H1 (cell line): ENCODE data around the gene CADM1. TPM values are rescaled to one million over a fixed set of nuclear protein-coding genes. Genes with fewer than 3 reads are reported as not detected.

Source experiments
- CTCF ChIA-PET: fragments of 300-600 bp; sonication (Branson Sonifier 250); formaldehyde crosslinking; loops from one replicate; lab custom pipeline; 2021; ENCODE audit not compliant: partially characterized antibody; lab: Charles Lee
- POLR2A ChIA-PET: fragments of 300-600 bp; sonication (Branson Sonifier 250); formaldehyde crosslinking; loops from one replicate; lab custom pipeline; 2021; ENCODE audit warnings: inconsistent platforms; ENCODE audit not compliant: partially characterized antibody; lab: Charles Lee
- DNase-seq, 2 experiments: peaks; one replicate each; pipeline versions ENCODE4 v3.0.0 to v3.0.0-alpha.2; 2010 to 2022; ENCODE audit warnings: low spot score in 2 of 2, low read depth in 1 of 2, mixed read lengths in 1 of 2
- FAIRE-seq: peaks from 2 replicates; lab custom pipeline; 2011; peaks lifted over from hg19 to GRCh38; lab: Jason Lieb, UNC
- H2AFZ ChIP-seq: 2 replicates; pipeline ENCODE4 v1.8.1; 2012; ENCODE audit warnings: low read length, inconsistent platforms
- H2AK5ac ChIP-seq: 2 replicates; pipeline ENCODE4 v1.6.1; 2013; ENCODE audit warnings: low read depth, low read length
- H2BK120ac ChIP-seq: replicated peaks from 2 replicates; pipeline ENCODE3; 2013; ENCODE audit warnings: low read depth, low read length, inconsistent platforms
- H2BK12ac ChIP-seq: 2 replicates; pipeline ENCODE4 v1.6.1; 2013; ENCODE audit warnings: low read depth, low read length
- H2BK15ac ChIP-seq: 2 replicates; pipeline ENCODE4 v1.6.1; 2013; ENCODE audit warnings: low read length
- H2BK20ac ChIP-seq: 2 replicates; pipeline ENCODE4 v1.6.1; 2013; ENCODE audit warnings: low read length
- H2BK5ac ChIP-seq: 2 replicates; pipeline ENCODE4 v1.6.1; 2013; ENCODE audit warnings: low read depth, low read length
- H3K14ac ChIP-seq: 2 replicates; pipeline ENCODE4 v1.6.1; 2013; ENCODE audit warnings: inconsistent platforms; ENCODE audit not compliant: insufficient read length
- H3K18ac ChIP-seq: 2 replicates; pipeline ENCODE4 v1.6.1; 2013; ENCODE audit warnings: low read length; ENCODE audit errors: extremely low read depth
- H3K23ac ChIP-seq: 2 replicates; pipeline ENCODE4 v1.6.1; 2013; ENCODE audit warnings: inconsistent platforms; ENCODE audit not compliant: insufficient read length
- H3K23me2 ChIP-seq: 2 replicates; pipeline ENCODE4 v1.6.1; 2013; ENCODE audit warnings: low read depth, low read length
- H3K27ac ChIP-seq: 2 replicates; pipeline ENCODE4 v1.6.1; 2011; ENCODE audit warnings: low read depth, low read length, inconsistent platforms
- H3K27me3 ChIP-seq, 4 experiments: replicated peaks in 1 of 4; 1 replicate in 1 of 4; 2 replicates in 3 of 4; pipeline versions ENCODE4 v1.6.1 to v1.8.1; 2011 to 2013; ENCODE audit warnings: low read length in 3 of 4, mild to moderate bottlenecking in 3 of 4, inconsistent platforms in 2 of 4, mixed read lengths in 2 of 4, moderate library complexity in 1 of 4; ENCODE audit not compliant: control insufficient read depth in 3 of 4, insufficient read depth in 3 of 4; ENCODE audit errors: extremely low read depth in 1 of 4
- H3K36me3 ChIP-seq, 4 experiments: 2 replicates each; pipeline versions ENCODE4 v1.6.1 to v1.8.1; 2011 to 2013; ENCODE audit warnings: mild to moderate bottlenecking in 4 of 4, low read length in 3 of 4, moderate library complexity in 2 of 4, control low read depth in 1 of 4, inconsistent platforms in 1 of 4; ENCODE audit not compliant: insufficient read depth in 4 of 4, control insufficient read depth in 2 of 4
- H3K4ac ChIP-seq: replicated peaks from 2 replicates; pipeline ENCODE3; 2013; ENCODE audit warnings: low read length, low read depth, mixed read lengths, inconsistent platforms; ENCODE audit not compliant: insufficient read length
- H3K4me1 ChIP-seq, 4 experiments: replicated peaks in 1 of 4; 1 replicate in 1 of 4; 2 replicates in 3 of 4; pipeline versions ENCODE4 v1.6.1 to v1.8.1; 2011 to 2013; ENCODE audit warnings: low read length in 3 of 4, inconsistent platforms in 2 of 4, mixed read lengths in 1 of 4; ENCODE audit not compliant: insufficient read depth in 4 of 4, control insufficient read depth in 3 of 4
- H3K4me2 ChIP-seq, 2 experiments: 2 replicates each; pipeline versions ENCODE4 v1.6.1 to v1.8.1; 2011 to 2013; ENCODE audit warnings: low read depth in 2 of 2, low read length in 2 of 2, control low read depth in 1 of 2, inconsistent platforms in 1 of 2, mild to moderate bottlenecking in 1 of 2; ENCODE audit not compliant: insufficient read depth in 1 of 2
- H3K4me3 ChIP-seq, 4 experiments: fragments of 200-600, 300-600 bp in 1 of 4; sonication (generic), shearing (Covaris generic), sonication (Bioruptor Twin) in 1 of 4; 2 replicates each; pipeline versions ENCODE4 v1.5.1 to v1.8.1; 2011 to 2016; ENCODE audit warnings: low read length in 4 of 4, low read depth in 3 of 4, control low read depth in 2 of 4, inconsistent platforms in 2 of 4, mild to moderate bottlenecking in 2 of 4, mixed read lengths in 1 of 4, moderate library complexity in 1 of 4; ENCODE audit not compliant: insufficient read depth in 2 of 4; ENCODE audit errors: extremely low read depth in 1 of 4
- H3K56ac ChIP-seq: replicated peaks from 2 replicates; pipeline ENCODE3; 2013; ENCODE audit warnings: low read depth, mild to moderate bottlenecking, mixed read lengths, low read length, inconsistent platforms; ENCODE audit not compliant: insufficient read length
- H3K79me1 ChIP-seq: 2 replicates; pipeline ENCODE4 v1.6.1; 2013; ENCODE audit warnings: low read depth, low read length, control low read depth
- H3K79me2 ChIP-seq, 2 experiments: 2 replicates each; pipeline versions ENCODE4 v1.6.1 to v1.8.1; 2012 to 2013; ENCODE audit warnings: low read length in 2 of 2, mild to moderate bottlenecking in 2 of 2, inconsistent platforms in 1 of 2; ENCODE audit not compliant: insufficient read depth in 2 of 2, control insufficient read depth in 1 of 2
- H3K9ac ChIP-seq, 4 experiments: replicated peaks in 1 of 4; 1 replicate in 1 of 4; 2 replicates in 3 of 4; pipeline versions ENCODE4 v1.6.1 to v1.8.1; 2011 to 2013; ENCODE audit warnings: low read depth in 3 of 4, low read length in 3 of 4, control low read depth in 2 of 4, mild to moderate bottlenecking in 2 of 4, moderate library complexity in 2 of 4, inconsistent platforms in 1 of 4; ENCODE audit errors: extremely low read depth in 1 of 4
- H3K9me3 ChIP-seq, 2 experiments: 2 replicates each; pipeline versions ENCODE4 v1.6.1 to v1.8.1; 2012 to 2013; ENCODE audit warnings: mild to moderate bottlenecking in 2 of 2, moderate library complexity in 2 of 2, control low read depth in 1 of 2, inconsistent platforms in 1 of 2, low read depth in 1 of 2, low read length in 1 of 2, mixed read lengths in 1 of 2; ENCODE audit not compliant: insufficient read depth in 2 of 2
- H4K20me1 ChIP-seq, 2 experiments: replicated peaks in 1 of 2; 2 replicates each; pipeline versions ENCODE3 to v1.8.1; 2011 to 2013; ENCODE audit warnings: inconsistent platforms in 2 of 2, low read length in 2 of 2, mild to moderate bottlenecking in 1 of 2; ENCODE audit not compliant: insufficient read depth in 2 of 2, control insufficient read depth in 1 of 2
- H4K5ac ChIP-seq: 2 replicates; pipeline ENCODE4 v1.6.1; 2013; ENCODE audit warnings: low read length, low read depth, mixed read lengths, inconsistent platforms; ENCODE audit not compliant: insufficient read length
- H4K8ac ChIP-seq: 2 replicates; pipeline ENCODE4 v1.8.0; 2013; ENCODE audit warnings: mild to moderate bottlenecking, moderate library complexity, low read length, inconsistent platforms; ENCODE audit not compliant: insufficient read depth; ENCODE audit errors: extremely low read depth
- H4K91ac ChIP-seq: replicated peaks from 2 replicates; pipeline ENCODE3; 2013; ENCODE audit warnings: low read length, mixed read lengths, inconsistent platforms; ENCODE audit not compliant: insufficient read length
- CBX5 ChIP-seq: fragments of 300-800, 300-1000 bp; sonication (generic); IDR thresholded peaks from 2 replicates; pipeline ENCODE4 v1.7.1; 2016; ENCODE audit warnings: antibody characterized with exemption, low read length, low read depth
- GABPA ChIP-seq: IDR thresholded peaks from 2 replicates; pipeline ENCODE4 v1.6.1; 2011; ENCODE audit warnings: mild to moderate bottlenecking, low read length, moderate library complexity, borderline replicate concordance; ENCODE audit not compliant: insufficient read depth
- KDM1A ChIP-seq: fragments of 200-600, 300-600 bp; sonication (generic); IDR thresholded peaks from 2 replicates; pipeline ENCODE4 v1.7.1; 2016; ENCODE audit warnings: mild to moderate bottlenecking, low read length, borderline replicate concordance
- KDM5A ChIP-seq: fragments of 200-600 bp; IDR thresholded peaks from 2 replicates; pipeline ENCODE4 v1.7.1; 2012; ENCODE audit warnings: mild to moderate bottlenecking, low read length, inconsistent platforms, mixed read lengths
- SP2 ChIP-seq: IDR thresholded peaks from 2 replicates; pipeline ENCODE4 v1.6.1; 2012; ENCODE audit warnings: mild to moderate bottlenecking, low read length, inconsistent platforms
- TAF1 ChIP-seq: IDR thresholded peaks from 2 replicates; pipeline ENCODE4 v1.6.1; 2011; ENCODE audit warnings: mild to moderate bottlenecking, low read depth, low read length
- WGBS, 2 experiments: shearing (Covaris generic) in 1 of 2; methylation state at CpG; one replicate each; pipeline versions ENCODE4 v1.1.6 to v1.1.7; 2013 to 2015; ENCODE audit warnings: low lambda C conversion rate in 2 of 2, mixed read lengths in 2 of 2, inconsistent platforms in 1 of 2, low coverage in 1 of 2, missing lambda C conversion rate in 1 of 2; ENCODE audit not compliant: insufficient replicate concordance in 2 of 2, insufficient coverage in 1 of 2, insufficient read length in 1 of 2; ENCODE audit errors: extremely low coverage in 1 of 2, missing lambda C conversion rate in 1 of 2; 5-methylcytosine and 5-hydroxymethylcytosine counted together
- polyA plus RNA-seq, 7 experiments: library from polyadenylated mRNA; depleted of rRNA in 3 of 7; stranded (reverse) in 5 of 7; unstranded in 2 of 7; fragments of >200 nt in 5 of 7; fragments of 200-250 nt in 2 of 7; gene quantifications; 1 replicate in 5 of 7; 2 replicates in 1 of 7; 4 replicates in 1 of 7; pipeline versions ENCODE4 v1.2.1 to v1.2.3, GENCODE V29; 2011 to 2013; ENCODE audit warnings: missing spikeins in 2 of 7, mixed read lengths in 2 of 7
- total RNA-seq: library from RNA; stranded (reverse); fragmentation: NEBNext Ultra II Directional; extraction: Animal tissue kit (Norgen Biotek cat#: 25700); gene quantifications from 2 replicates; pipeline ENCODE4 v1.2.1, GENCODE V29; 2021
- TF ChIP-seq, protein P1 (sequence below): IDR thresholded peaks from 2 replicates; pipeline ENCODE4 v1.6.1; 2011; ENCODE audit warnings: low read length, improper control_type of control experiment

The CADM1 gene
- total and polyA plus RNA-seq, 2 of the 8 experiments (the other 6 are each of a cell fraction or from before 2014, with no cell fraction given) = 8.3 to 25.3 TPM

DNA sequence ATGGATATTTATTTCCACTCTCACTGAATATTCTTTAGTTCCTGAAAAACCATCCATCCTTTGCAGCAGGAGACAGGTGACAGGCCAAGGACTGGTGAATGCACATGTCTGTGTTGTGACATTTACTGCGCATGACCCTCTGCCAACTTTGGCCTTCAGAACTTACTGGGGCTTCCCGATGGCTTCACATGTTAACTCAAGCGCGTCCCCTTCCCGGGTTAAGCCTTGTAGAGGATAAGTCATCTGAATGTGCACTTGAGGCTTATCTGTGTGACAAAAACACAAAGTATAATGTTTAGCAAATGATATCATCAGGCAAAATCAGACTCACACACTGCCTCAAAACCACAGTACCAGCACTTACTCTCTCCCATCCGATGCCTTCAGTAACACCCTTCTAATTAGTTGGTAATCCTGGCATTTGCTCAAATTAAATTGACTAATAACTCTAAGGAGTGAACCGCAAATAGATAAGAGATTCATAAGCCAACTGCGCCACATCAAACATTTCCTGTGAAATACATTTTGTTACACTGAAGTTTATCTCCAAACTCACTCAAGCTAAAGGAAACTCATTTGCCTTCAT is 286.4 kb downstream of the CADM1 start:
- Histone ChIP-seq H3K4me3 (no peak overlapping the region), H3K23me2 (no peaks in the 10 kb centered on the region), H3K27me3 (no peaks in the 10 kb centered on the region), H4K20me1 (no peaks in the 10 kb centered on the region), H2BK12ac (no peak overlapping the region), H3K4ac (no peak overlapping the region), H2BK120ac (no peak overlapping the region), H3K9ac (no peak overlapping the region), H3K56ac (no peak overlapping the region), H3K4me2 (no peak overlapping the region), H3K36me3 (no peaks in the 10 kb centered on the region; a peak in 1 of 8 replicates), H3K4me1 (peaks cover 4 to 12% (median 11%) of the 10 kb centered on the region in 4 experiments; a peak in 6 of 7 replicates), H3K79me2 (no peaks in the 10 kb centered on the region), H3K18ac (no peak overlapping the region), H3K9me3 (no peaks in the 10 kb centered on the region), H3K23ac (no peak overlapping the region), H3K79me1 (no peaks in the 10 kb centered on the region), H4K91ac (no peak overlapping the region), H4K5ac (no peak overlapping the region), H2AFZ (no peak overlapping the region), H3K14ac (no peak overlapping the region), H3K27ac (no peak overlapping the region), H2BK15ac (no peak overlapping the region), H2BK5ac (no peak overlapping the region), H4K8ac (no peak overlapping the region), H2AK5ac (no peak overlapping the region; the same call in 1 of the 2 replicates), H2BK20ac (no peak overlapping the region)
- ChIA-PET CTCF (interaction anchor here (1.2 to 2.7 kb wide), 7 partner anchors 10 to 47 kb away, joined by 3 to 18 read pairs (median 13); no protein-coding TSS in a partner anchor), POLR2A (interaction anchor here (2.1 kb wide), 1 partner anchor 9 kb away, joined by 7 read pairs; no protein-coding TSS in a partner anchor)
- 93% methylated on average over 8 of the region's 8 CpGs; no CpG with 5 or more reads in 1 of the 2 experiments for WGBS, 2 experiments
- FAIRE-seq (no peak), DNase-seq (no peak)
- no peak for TF ChIP-seq TAF1
- no peak for TF ChIP-seq KDM5A
- TF ChIP-seq CBX5 = no peak
- no peak for TF ChIP-seq SP2
- no peak for TF ChIP-seq GABPA
- TF ChIP-seq KDM1A = no peak
- TF ChIP-seq, protein P1, sequence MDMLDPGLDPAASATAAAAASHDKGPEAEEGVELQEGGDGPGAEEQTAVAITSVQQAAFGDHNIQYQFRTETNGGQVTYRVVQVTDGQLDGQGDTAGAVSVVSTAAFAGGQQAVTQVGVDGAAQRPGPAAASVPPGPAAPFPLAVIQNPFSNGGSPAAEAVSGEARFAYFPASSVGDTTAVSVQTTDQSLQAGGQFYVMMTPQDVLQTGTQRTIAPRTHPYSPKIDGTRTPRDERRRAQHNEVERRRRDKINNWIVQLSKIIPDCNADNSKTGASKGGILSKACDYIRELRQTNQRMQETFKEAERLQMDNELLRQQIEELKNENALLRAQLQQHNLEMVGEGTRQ = no peak
